Measurements from ENCODE around the gene TRPM2.
"Not testable (repeated sequence)": the region's sequence is repeated elsewhere in the genome, so short reads cannot be mapped to it uniquely, and the experiment has no call there.

TRPM2 gene

GRCh38 chr21:44357064-44357837 lies 3.8 kb downstream of the TRPM2 start:
- no peak overlapping the region for H3K4me3 ChIP-seq (ENCODE audit: low read depth, low read length)
- no peak for TF ChIP-seq CTCF (IDR thresholded peaks at IDR 0.05; ENCODE audit: low read depth, low read length)

GRCh38 chr21:44359396-44359795 lies 6.0 kb downstream of the TRPM2 start:
- TF ChIP-seq CTCF (IDR thresholded peaks at IDR 0.05; ENCODE audit: low read depth, low read length): no peak
- H3K4me3 ChIP-seq (ENCODE audit: low read depth, low read length): no peak overlapping the region

- H3K4me3 ChIP-seq (ENCODE audit: low read depth, low read length): no peak overlapping the region
- no peak for TF ChIP-seq CTCF (IDR thresholded peaks at IDR 0.05; ENCODE audit: low read depth, low read length)
These were observed 6.7 kb downstream of the TRPM2 start for GRCh38 chr21:44360159-44360558.

GRCh38 chr21:44361903-44362302 lies 8.5 kb downstream of the TRPM2 start:
- not testable (repeated sequence) for H3K4me3 ChIP-seq (ENCODE audit: low read depth, low read length)

- TF ChIP-seq CTCF (IDR thresholded peaks at IDR 0.05; ENCODE audit: low read depth, low read length): no peak
- H3K4me3 ChIP-seq (ENCODE audit: low read depth, low read length): no peak overlapping the region
These were observed 9.9 kb downstream of the TRPM2 start for GRCh38 chr21:44363278-44363677.

GRCh38 chr21:44364151-44365053 lies 11.0 kb downstream of the TRPM2 start:
- H3K4me3 ChIP-seq (ENCODE audit: low read depth, low read length): no peak overlapping the region
- TF ChIP-seq CTCF (IDR thresholded peaks at IDR 0.05; ENCODE audit: low read depth, low read length): no peak

GRCh38 chr21:44365251-44365966 lies 12.0 kb downstream of the TRPM2 start:
- no peak overlapping the region for H3K4me3 ChIP-seq (ENCODE audit: low read depth, low read length)
- no peak for TF ChIP-seq CTCF (IDR thresholded peaks at IDR 0.05; ENCODE audit: low read depth, low read length)

All from WI38 (cell line).